HG03460 (cell line): ENCODE measurements around the gene USP4.
"Not testable (repeated sequence)": the region's sequence is repeated elsewhere in the genome, so short reads cannot be mapped to it uniquely, and the experiment has no call there.

Experiments
- ATAC-seq: cut with Tn5 transposase; IDR thresholded peaks from one replicate; pipeline ENCODE4 v1.9.1; 2021; ENCODE audit not compliant: unreplicated experiment

The USP4 gene, protein sequence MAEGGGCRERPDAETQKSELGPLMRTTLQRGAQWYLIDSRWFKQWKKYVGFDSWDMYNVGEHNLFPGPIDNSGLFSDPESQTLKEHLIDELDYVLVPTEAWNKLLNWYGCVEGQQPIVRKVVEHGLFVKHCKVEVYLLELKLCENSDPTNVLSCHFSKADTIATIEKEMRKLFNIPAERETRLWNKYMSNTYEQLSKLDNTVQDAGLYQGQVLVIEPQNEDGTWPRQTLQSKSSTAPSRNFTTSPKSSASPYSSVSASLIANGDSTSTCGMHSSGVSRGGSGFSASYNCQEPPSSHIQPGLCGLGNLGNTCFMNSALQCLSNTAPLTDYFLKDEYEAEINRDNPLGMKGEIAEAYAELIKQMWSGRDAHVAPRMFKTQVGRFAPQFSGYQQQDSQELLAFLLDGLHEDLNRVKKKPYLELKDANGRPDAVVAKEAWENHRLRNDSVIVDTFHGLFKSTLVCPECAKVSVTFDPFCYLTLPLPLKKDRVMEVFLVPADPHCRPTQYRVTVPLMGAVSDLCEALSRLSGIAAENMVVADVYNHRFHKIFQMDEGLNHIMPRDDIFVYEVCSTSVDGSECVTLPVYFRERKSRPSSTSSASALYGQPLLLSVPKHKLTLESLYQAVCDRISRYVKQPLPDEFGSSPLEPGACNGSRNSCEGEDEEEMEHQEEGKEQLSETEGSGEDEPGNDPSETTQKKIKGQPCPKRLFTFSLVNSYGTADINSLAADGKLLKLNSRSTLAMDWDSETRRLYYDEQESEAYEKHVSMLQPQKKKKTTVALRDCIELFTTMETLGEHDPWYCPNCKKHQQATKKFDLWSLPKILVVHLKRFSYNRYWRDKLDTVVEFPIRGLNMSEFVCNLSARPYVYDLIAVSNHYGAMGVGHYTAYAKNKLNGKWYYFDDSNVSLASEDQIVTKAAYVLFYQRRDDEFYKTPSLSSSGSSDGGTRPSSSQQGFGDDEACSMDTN

DNA sequence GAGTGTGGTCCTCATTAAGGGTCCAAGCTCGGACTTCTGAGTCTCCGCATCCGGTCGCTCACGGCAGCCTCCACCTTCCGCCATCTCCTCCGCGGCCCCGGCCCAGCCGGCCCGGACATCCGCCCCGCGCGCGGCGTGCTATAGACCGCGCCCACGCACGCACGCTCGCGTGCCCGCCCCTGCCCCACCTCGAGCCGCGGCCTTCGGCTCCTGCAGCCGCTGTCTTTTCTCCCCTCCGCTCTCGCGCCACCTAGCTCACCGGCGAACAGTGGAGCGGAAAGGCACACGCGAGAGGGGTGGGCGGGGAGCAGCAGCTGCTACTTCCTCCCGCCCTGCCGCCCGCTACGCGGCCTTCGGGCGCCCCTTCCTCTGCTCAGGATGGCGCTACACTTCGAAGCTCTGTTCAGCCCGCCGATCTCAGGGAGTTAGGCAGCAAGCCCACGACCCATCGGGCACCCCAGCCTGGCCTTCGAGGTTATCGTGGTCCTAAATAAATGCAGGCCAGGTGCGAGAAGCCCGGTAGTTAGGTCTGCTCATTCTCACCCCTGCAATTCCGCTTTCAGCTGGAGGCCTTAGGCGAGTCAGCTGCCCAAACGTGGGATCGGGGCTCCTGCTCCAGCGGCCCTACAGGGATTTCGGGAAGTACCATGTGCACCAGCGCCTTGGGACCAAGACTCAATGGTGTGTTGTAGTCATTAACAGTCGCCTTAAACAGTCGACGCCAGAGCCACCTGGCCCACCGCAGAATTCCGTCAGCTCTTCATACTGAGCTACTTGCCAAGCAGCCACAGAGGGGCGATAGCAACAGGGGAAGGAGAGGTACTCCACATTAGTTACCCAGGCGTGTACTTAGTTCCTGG is at the start of gene USP4:
Gene USP4, minus strand, starts transcription at position 113 of the 860 bp plus-strand sequence. Its CDS starts 29 bp downstream, at position 84.
- ATAC-seq: peak; percentile 66

DNA sequence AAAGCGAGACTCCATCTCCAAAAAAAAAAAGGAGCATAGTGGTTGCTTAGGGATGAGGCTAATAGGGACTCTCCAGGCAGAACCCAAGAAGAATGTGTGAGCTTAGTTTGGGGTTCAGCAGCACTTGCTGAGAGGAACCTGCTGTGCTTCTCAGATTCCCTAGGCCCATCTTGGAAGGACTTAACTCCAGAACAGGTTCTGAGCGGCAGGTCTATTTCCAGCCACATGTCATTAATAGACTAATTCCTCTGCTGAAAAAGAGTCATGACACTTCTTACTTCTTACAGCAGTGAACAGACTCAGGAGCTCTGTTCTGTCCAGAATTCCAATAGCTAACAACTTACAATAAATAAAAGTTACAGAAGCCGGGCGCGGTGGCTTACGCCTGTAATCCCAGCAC is 49.4 kb upstream of the USP4 start:
- ATAC-seq: no peak

DNA sequence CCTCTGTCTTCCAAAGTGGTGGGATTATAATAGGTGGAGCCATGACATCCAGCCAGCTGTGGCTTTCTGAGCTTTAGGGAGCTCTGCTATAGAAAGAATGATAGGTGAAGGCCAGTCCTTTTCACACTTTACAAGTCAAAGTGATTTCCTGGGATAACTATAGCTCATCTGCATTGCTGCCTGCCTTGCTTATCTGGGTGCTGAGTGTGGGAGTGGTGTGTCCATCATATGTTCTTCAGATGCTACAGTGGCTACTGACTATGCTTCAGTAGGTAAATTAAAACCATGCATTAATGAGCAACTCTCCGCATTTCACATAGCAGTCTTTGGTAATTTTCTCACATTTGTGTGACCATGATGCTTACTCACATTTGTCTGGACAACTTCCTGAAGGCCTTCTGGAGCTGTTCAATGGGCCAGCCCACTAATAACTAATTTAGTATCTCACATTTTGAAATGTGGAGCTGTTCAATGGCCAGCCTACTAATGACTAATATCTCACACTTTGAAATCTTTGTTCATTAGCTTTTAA is 48.5 kb upstream of the USP4 start:
- ATAC-seq: no peak

DNA sequence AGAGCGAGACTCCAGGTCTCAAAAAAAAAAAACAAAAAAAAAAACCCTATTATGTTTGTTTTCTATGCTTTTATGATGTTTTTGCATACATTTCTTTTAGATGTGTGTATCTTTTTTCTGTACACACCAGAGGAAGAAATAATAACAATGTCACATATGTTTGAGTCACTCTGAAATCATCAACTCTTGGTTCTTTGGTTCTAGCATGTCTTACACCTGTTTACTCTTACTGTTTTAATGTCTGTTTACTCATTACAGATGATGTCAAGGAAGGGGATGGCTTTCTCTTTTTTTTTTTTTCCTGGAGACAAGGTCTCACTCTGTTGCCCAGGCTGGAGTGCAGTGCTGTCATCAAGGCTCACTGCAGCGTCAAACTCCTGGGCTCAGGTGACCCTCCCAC is 47.9 kb upstream of the USP4 start:
- no peak for ATAC-seq

DNA sequence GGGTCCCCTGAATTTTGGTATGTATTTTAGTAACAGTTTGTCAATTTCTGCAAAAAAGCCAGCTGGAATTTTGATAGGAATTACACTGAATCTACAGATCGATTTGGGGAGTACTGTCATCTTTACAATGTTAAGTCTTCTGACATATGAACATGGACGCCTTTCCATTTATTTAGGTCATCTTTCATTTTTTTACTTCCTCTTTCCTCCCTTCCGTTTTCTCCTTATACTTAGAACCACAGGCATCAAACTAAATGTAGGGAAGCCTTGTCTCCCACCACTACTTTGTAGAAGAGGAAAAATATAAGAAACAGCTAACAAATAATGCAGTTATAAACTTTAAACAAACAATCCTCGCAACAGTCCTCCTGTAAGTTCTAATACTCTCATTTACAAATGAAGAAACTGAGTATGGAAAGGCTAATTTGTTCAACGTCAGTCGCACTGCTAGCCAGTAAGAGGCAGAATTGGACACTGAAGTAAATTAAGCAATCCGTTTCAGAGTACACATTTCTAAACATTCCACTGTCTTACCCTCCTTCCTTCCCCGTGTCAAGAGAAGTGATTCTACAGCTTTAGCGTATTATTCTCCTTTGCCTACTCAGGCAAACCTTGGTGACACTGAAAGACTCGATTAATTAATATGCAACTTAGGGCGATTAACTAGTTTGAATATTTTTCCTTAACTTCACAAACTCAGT is 46.4 kb upstream of the USP4 start:
- ATAC-seq: no peak

DNA sequence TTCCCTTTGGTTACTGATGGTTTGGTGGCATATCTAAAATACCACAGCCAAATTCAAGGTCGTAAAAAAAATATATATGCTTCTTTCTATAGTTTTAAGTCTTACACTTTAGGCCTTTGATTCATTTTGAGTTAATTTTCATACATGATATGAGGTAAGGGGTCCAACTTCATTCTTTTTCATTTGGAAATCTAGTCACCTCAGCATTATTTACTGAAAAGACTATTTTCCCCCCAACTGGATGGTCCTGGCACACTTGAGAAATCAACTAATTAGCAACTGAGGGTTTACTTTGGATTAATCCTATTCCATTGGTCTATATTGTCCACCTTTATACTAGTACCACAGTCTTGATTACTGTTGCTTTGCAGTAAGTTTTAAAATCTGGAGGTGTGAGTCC is 45.8 kb upstream of the USP4 start:
- ATAC-seq: no peak

DNA sequence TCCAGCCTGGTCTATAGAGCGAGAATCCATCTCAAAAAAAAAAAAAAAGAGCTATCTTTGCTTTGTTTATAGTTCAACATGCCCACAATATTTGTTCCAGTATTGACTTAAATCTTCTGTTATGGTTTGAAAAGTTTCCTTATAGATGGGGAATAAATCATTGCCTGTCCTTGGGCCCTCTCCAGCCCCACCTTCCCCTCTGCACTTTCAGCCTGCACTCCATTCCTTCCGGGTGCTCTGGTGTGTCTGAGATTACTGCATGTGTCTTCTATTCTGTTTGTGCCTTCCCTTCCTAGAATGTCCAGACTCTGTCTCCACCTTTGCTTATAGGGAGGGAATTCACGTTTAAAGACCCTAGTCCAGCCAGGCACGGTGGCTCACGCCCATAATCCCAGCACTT is 43.5 kb upstream of the USP4 start:
- no peak for ATAC-seq

DNA sequence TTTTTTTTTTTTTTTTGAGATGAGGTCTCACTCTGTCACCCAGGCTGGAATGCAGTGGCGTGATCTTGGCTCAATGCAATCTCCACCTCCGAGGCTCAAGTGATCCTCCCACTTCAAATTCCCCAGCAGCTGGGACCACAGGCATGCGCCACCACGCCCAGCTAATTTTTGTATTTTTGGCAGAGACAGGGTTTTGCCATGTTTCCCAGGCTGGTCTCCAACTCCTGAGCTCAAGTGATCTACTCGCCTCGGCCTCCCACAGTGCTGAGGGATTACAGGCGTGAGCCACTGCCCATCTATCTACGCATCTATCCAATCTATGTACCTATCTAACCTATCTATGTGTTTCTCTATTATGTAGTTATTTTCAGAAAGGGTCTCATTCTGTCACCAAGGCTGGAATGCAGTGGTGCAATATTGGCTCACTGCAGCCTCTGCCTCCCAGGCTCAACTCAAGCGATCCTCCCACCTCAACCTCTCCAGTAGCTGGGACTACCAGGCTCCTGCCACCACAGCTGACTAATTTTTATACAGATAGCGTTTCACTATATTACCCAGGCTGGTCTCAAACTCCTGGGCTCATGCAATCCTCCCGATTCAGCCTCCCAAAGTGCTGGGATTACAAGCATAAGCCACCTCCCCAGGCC is 38.5 kb upstream of the USP4 start:
- no peak for ATAC-seq

DNA sequence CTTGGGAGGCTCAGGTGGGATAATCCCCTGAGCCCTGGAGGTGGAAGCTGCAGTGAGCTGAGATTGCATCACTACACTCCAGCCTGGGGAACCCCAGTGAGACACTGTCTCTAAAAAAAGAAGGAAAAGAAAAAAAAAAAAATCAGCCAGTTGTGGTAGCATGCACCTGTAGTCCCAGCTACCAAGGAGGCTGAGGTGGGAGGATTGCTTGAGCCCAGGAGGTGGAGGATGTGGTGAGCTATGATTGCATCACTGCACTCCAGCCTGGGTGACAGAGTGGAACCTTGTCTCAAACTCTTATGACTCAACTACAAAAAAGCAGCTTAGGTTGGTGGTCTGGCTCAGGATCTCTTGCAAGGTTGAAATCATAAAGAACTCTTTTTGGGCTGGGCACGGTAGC is 37.6 kb upstream of the USP4 start:
- no peak for ATAC-seq

DNA sequence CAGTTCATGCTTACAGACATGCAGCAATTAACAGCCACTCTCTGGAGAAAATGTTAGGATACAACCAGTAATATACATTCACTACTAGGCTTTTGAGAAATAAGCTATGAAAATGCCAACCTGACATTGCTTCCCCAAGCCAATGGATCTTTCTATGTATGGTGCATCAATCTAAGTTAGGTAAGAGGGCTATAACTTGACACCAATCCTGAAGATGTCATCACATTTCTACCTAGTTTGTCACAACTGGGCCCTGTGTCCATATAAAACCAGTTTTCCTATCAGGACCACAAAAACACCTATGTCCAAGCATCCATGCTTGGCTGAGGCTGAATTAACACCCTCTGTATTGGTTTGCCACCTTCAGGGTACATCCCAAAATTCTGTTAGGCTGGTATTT is 32.1 kb upstream of the USP4 start:
- no peak for ATAC-seq

DNA sequence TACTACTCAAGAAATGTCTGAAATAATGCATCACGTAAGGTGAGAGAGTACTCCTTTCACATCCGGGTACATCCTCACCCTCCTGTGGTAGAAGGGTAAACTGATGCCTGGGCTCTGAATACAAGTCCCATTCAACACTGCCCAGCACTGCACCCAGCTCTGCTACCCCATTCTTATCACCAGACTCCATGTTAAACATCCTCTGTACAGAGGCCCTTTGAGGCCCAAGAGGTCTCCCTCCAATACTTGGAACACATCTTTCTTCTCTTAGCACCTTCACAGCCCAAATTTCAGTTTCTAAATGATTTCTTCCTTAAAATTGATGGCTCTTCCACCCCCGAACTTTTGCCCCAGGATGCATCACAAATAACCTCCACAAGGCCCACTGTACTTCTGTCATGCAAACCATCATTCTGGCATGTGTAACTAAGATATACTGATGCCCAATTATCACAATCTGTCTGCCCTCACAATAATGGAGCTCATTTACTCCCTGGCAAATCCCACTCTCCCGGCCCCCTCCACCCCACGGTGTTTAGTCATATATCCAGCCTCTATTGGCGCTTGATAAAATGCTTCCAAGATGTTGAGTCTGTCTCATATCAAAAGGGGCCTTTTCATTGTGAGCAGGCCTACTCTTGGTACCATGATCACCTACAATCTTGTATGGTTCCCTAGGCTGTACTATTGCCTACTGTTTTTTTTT is 30.9 kb upstream of the USP4 start:
- ATAC-seq: no peak

DNA sequence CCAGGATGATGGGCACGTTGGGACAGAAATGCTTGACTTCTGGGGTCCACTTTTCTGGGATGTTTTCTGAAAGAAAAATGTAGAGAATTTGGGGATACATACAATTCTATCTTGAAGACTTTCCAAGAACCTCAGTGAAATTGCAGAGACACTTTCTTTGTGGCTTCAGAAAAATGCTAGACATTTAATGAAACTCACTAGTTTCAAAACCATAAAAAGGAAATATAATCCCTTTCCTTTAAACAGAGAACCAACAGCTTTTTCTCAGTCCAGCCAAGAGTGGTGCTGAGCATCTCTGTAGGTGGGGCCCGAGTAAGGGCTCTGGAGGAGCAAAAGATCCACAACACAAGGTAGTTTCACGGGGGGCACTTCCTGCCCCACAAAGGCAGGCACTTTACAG is 22.7 kb upstream of the USP4 start:
- no peak for ATAC-seq

DNA sequence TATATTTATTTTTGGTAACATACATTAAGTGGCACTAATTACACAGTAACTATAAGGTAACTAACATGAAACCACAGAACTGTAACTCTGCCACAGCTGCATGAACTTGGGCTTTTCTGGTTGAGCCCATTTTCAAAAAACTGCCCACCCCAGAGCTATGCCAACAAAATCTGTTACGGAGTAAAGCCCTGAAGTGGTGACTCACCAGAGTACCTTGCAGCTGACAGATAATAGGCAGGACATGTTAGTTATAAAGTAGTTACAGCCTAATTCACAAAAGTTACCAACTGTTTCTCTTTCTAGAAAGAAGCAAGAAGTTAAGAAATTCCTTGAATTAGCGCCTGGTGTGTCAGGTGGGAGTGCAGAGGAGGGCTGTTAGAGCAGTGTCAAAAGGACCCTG is 19.8 kb upstream of the USP4 start:
- no peak for ATAC-seq

DNA sequence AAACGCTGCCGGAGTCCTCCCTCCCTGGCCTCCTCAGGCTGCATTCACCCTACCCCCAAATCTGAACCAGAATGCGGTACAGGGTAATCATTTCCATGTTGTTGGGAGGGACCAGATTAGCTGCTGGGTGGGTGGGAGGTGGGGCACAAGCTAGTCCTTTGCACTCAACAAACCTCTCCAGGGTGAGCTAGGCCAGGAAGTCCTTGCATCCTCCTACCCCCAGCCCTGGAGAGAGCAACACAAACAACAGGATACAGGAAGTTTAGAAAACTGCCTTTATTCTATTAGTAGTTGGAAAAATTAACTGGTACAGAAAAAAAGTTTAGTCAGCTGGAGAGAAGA is 19.0 kb upstream of the USP4 start:
- ATAC-seq: no peak

DNA sequence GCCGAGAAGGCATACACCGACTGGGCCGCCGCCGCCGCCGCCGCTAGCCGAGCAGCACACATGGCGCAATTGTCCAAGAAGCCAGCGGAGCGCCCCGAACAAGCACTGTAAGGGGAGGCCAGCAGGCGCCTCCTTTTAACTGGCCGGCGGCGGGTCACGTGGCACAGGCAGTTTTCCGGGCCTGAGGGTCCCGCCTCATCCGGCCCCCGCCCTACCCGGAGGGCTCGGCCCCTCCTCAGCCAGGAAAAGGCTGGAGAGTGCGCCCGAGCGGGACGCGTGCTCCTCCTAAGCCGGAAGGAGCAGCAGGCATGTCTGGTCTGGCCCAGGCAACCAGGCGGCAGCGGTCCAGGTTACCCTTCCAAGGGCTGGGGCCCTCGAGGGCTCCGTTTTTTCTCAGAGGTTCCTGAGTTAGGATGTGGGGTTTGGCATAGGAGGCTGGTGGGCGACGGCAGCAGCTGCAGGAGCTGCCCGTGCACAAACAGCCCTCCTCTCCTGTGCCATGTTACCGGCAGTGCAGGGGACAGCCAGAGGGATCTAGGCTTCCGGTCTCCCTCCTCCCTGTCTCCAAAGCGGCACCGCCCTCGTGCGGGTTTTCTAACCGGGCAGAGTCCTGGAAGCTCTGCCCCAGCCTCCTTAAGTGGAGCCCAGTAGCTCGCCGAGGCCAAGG is 18.5 kb upstream of the USP4 start, which contains the start of gene GPX1:
Gene GPX1, minus strand, starts transcription at position 137 of the 667 bp plus-strand sequence. Its CDS starts 75 bp downstream, at position 62.
- peak; percentile 81 for ATAC-seq

DNA sequence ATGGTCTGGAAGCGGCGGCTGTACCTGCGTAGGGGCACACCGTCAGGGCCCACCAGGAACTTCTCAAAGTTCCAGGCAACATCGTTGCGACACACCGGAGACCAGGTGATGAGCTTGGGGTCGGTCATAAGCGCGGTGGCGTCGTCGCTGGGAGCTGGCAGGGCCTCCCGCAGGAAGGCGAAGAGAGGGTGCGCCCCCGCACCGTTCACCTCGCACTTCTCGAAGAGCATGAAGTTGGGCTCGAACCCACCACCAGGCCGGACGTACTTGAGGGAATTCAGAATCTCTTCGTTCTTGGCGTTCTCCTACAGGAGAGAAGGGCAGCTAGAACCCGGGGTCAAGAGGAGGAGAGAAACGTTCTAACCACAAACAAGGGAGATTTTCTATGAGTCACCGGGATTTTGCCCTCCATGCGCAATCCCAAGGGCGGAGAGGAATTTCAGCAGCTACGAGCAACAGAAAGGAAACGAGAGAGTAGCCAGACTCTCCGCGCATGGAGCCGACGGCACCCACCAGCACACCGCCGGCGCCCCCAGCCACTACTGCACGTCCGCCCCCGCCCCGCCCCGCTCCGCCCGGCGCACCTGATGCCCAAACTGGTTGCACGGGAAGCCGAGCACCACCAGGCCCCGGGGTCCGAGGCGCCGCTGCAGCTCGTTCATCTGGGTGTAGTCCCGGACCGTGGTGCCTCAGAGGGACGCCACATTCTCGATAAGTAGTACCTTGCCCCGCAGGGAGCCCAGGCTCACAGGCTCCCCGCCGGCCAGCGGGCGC is 17.8 kb upstream of the USP4 start:
- ATAC-seq: peak; percentile 16

DNA sequence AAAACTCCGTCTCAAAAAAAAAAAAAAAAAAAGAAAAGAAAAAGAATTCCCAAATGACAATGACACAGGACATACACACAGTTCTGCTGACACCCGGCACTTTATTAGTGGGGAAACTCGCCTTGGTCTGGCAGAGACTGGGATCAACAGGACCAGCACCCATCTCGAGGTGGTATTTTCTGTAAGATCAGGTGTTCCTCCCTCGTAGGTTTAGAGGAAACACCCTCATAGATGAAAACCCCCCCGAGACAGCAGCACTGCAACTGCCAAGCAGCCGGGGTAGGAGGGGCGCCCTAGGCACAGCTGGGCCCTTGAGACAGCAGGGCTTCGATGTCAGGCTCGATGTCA is 17.2 kb upstream of the USP4 start:
- not testable (repeated sequence) for ATAC-seq

DNA sequence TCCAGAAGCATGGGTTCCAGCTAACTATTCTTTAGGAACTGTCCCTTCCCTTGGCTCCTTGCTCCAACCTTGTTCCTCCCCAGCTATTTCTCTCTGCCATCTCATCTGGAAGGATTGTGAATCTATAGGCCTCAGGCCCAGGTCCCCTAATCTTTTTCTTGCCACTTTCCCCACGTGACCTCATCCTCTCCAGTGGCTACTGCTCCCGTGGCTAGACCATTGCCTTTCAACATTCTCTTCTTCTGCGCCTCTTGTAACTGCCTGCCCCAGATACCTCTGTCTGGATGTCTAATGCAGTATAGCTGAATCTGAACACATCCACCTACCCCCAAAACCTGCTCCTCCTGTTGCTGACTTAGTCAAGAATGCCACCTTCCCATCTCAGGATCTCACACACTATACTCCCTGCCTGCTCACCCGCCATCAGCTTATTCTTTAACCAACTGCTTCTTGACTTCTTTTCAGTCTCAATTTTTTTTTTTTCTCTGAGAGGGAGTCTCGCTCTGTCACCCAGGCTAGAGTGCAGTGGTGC is 13.1 kb upstream of the USP4 start:
- ATAC-seq: no peak
